Activated naive CD8-positive, alpha-beta T cell treated with anti-CD3 and anti-CD28 coated beads, Interleukin-2, amount 50 U/mL, for 16 hours (primary cell): ENCODE measurements around the gene GALNT8.

Experiments
- DNase-seq: peaks from one replicate; pipeline ENCODE4 v3.0.0-alpha.2; 2020; ENCODE audit warnings: low read depth, low spot score

GALNT8 gene

GRCh38 chr12:4796694-4797482 lies 76.7 kb downstream of the GALNT8 start:
- no peak for DNase-seq

GRCh38 chr12:4800555-4800954 lies 80.4 kb downstream of the GALNT8 start:
- no peak for DNase-seq

- no peak for DNase-seq
Measured at GRCh38 chr12:4802841-4803240, 82.6 kb downstream of the GALNT8 start.

GRCh38 chr12:4806439-4807115 lies 86.4 kb downstream of the GALNT8 start:
- DNase-seq, result no peak

GRCh38 chr12:4807116-4807783 lies 87.0 kb downstream of the GALNT8 start:
- DNase-seq, result no peak

- DNase-seq, result no peak
Measured at GRCh38 chr12:4807813-4808212, 87.6 kb downstream of the GALNT8 start.

GRCh38 chr12:4809013-4809448 lies 88.8 kb downstream of the GALNT8 start:
- no peak for DNase-seq

- DNase-seq, result no peak
Measured at GRCh38 chr12:4809449-4810218, 89.4 kb downstream of the GALNT8 start.

- no peak for DNase-seq
Measured at GRCh38 chr12:4810219-4810671, 90.0 kb downstream of the GALNT8 start.

- no peak for DNase-seq
Measured at GRCh38 chr12:4812624-4813327, 92.6 kb downstream of the GALNT8 start.

- no peak for DNase-seq
Measured at GRCh38 chr12:4813741-4814140, 93.5 kb downstream of the GALNT8 start.

GRCh38 chr12:4814485-4814884 lies 94.3 kb downstream of the GALNT8 start:
- no peak for DNase-seq

GRCh38 chr12:4816744-4817525 lies 96.7 kb downstream of the GALNT8 start:
- no peak for DNase-seq

GRCh38 chr12:4817880-4818279 lies 97.7 kb downstream of the GALNT8 start:
- DNase-seq, result no peak

GRCh38 chr12:4819654-4820053 lies 99.5 kb downstream of the GALNT8 start:
- DNase-seq, result no peak

GRCh38 chr12:4820971-4821370 lies 100.8 kb downstream of the GALNT8 start:
- DNase-seq, result no peak
